Esophagus muscularis mucosa (tissue), 4 donors: ENCODE measurements around the gene SMPDL3B.

Source experiments
- EP300 ChIP-seq: sonication (generic); formaldehyde crosslinking; IDR thresholded peaks from one replicate; pipeline ENCODE4 v1.6.1; 2017; ENCODE audit warnings: antibody characterized with exemption
- POLR2A ChIP-seq: fragments of 450-650 bp; IDR thresholded peaks from one replicate; pipeline ENCODE4 v1.6.1; 2017; ENCODE audit warnings: antibody characterized with exemption, moderate library complexity, mild to moderate bottlenecking, low read depth
- POLR2AphosphoS5 ChIP-seq, 2 donors: sonication (generic); formaldehyde crosslinking; IDR thresholded peaks; one replicate each; pipeline ENCODE4 v1.6.1; 2017; ENCODE audit warnings: antibody characterized with exemption in 2 of 2
- TF ChIP-seq, protein P1 (sequence below), 3 experiments: fragments of 200-600 bp in 2 of 3; fragments of 450-650 bp in 1 of 3; sonication (generic) in 2 of 3; IDR thresholded peaks; one replicate each; pipeline ENCODE4 v1.5.1; 2017 to 2019; ENCODE audit warnings: antibody characterized with exemption in 3 of 3, mild to moderate bottlenecking in 2 of 3, moderate library complexity in 1 of 3

DNA sequence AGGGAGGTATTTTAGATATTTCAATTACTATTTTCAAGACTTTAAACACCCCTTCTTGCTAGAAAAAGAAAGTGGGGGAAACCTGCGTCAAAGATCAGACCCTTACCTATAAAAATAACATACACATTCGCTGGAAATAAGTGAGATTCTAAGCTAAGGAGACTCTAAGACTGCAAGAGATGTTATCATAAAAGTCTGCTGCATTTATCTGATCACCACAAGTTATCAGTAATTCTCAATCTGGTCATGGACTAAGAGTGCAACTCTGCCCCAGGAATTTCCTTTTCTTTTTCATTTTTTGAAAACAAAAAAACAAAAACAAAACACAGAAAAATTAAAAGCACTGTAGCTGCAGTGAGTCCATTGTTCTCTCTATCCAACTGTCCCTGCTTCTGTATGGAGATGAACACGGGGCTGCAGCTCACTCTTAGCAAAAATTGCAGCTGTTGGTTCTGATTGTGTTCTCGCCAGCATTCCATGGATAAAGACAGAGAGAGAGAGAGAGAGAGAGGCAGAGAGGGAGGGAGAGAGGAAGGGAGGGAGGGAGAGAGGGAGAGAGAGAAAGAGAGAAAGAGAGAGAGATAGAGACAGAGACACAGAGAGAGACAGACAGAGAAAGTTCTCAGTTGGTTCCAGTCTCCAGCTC is 39.1 kb downstream of the SMPDL3B start:
- TF ChIP-seq POLR2AphosphoS5 (IDR thresholded peaks at IDR 0.05) (no peak), POLR2A (no peak), EP300 (no peak)
- TF ChIP-seq, protein P1, sequence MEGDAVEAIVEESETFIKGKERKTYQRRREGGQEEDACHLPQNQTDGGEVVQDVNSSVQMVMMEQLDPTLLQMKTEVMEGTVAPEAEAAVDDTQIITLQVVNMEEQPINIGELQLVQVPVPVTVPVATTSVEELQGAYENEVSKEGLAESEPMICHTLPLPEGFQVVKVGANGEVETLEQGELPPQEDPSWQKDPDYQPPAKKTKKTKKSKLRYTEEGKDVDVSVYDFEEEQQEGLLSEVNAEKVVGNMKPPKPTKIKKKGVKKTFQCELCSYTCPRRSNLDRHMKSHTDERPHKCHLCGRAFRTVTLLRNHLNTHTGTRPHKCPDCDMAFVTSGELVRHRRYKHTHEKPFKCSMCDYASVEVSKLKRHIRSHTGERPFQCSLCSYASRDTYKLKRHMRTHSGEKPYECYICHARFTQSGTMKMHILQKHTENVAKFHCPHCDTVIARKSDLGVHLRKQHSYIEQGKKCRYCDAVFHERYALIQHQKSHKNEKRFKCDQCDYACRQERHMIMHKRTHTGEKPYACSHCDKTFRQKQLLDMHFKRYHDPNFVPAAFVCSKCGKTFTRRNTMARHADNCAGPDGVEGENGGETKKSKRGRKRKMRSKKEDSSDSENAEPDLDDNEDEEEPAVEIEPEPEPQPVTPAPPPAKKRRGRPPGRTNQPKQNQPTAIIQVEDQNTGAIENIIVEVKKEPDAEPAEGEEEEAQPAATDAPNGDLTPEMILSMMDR (IDR thresholded peaks at IDR 0.05) = no peak
